Hindlimb muscle (tissue), 1 donor: Measurements from ENCODE around the gene CCDC74A. TPM values are rescaled to one million over a fixed set of nuclear protein-coding genes. Genes with fewer than 3 reads are reported as not detected.
"Not testable (repeated sequence)": the region's sequence is repeated elsewhere in the genome, so short reads cannot be mapped to it uniquely, and the experiment has no call there.

Source experiments
- DNase-seq: peaks from one replicate; pipeline ENCODE4 v3.0.0-alpha.2; 2013
- polyA plus RNA-seq: library from polyadenylated mRNA; unstranded; fragments of 120-200 nt; gene quantifications from one replicate; pipeline ENCODE4 v1.2.1, GENCODE V29; 2013; ENCODE audit not compliant: insufficient read length

Gene CCDC74A
- polyA plus RNA-seq, 1 donor = 2.0 TPM

DNA sequence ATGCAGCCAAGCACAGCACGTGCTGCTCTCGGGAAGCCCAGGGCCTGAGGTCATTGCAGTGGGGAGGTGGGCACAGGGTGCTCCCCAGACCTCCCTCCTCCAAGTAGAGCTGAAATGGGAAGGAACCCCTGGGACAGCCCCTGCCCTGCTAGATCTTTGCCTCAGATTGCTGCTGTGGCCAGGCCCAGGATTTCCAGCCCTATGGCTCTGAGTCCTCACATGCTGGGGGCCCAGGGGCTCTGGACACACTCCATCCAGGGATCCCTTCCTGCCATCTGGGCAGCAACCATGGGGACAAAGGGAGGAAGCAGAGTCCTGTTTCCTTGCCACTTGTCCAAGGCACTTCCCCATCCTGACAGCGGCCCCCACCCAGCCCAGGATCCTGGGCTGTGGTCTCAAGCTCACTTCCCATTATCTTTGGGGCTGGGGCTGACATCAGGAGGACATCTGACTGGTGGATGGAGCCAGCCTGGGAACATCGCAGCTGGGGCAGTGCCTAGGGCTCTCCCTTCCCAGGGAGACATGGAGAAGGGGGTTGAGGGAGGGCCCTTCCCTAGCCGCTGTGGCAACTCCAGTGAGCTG, 2.3 kb downstream of the CCDC74A start:
- DNase-seq = not testable (repeated sequence)

DNA sequence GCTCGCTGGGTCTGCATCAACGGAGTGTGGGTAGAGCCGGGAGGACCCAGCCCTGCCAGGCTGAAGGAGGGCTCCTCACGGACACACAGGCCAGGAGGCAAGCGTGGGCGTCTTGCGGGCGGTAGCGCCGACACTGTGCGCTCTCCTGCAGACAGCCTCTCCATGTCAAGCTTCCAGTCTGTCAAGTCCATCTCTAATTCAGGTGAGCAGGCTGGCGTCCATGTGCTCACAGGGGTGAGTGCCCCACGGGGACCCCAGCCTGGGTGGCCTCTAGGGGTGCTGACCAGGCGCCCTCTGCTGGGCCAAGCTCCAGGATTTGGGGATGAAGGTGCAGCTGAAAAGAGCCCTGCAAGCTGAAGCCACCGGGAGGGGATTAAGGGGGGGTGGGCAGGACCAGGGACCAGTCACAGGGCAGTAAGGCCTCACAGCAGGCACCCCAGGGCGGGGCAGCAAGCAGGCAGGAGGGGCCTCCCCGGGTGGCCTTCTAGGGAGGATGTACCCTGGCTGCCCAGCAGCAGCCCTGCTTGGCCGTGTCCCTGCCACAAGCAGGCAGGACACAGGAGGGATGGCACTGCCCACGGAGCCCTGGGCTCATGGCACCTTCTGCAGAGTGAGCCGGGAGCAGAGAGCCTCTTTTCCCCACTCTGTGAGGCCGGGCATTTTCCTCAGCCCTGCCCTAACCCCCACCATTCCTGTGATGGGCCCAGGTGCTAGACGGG, 3.1 kb downstream of the CCDC74A start:
- DNase-seq = not testable (repeated sequence)

DNA sequence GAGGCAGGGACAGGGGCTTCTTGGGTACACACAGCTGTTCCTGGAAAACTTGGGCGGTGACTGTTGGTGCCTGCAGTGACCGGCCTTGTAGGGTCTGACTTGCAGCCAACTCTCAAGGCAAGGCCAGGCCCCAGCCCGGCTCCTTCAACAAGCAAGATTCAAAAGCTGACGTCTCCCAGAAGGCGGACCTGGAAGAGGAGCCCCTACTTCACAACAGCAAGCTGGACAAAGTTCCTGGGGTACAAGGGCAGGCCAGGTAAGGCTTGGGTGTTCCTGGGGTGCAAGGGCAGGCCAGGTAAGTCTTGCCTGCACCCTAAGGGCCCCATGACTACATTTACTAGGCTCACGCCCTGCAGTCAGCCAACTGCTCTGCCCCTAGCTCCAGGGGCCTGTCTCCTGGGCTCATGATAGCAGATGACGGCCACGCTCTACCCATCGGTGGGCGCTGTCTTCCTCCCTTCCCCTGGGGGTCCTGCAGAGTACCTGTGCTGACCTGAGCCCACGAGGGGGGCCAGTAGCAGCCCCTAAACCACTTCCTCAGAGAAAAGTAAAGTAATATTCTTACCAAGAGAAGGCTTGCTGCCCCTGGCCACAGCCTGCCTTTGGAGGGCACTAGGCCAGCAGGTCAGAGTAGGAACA, 4.0 kb downstream of the CCDC74A start:
- DNase-seq = not testable (repeated sequence)

DNA sequence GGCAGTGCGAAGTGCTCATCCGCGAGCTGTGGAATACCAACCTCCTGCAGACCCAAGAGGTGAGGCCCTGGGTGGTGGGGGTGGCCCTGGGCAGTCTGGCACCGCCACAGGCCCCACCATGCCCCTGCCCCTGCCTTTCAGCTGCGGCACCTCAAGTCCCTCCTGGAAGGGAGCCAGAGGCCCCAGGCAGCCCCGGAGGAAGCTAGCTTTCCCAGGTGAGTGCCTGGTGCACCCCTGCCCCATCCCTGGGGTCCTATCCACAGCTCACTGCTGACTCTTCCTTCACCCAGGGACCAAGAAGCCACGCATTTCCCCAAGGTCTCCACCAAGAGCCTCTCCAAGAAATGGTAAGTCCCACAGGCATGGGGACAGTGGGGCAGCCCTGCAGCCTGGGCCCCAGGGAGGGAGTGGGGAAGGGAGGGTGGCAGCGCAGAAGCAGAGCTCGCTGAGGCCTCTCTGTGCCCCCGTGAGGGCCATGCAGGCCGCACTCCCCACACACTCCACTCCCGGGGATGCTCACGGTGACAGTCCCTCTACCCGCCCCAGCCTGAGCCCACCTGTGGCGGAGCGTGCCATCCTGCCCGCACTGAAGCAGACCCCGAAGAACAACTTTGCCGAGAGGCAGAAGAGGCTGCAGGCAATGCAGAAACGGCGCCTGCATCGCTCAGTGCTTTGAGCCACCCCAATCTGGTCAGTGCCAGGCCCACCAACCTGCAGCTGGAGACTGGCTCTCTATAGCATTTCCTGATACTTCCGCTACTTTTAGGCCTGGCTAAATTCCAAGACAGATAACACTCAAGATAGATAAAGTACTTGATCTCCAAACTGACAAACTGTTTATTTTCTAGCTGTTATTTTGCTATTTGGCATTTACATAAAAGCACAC, 5.3 kb downstream of the CCDC74A start:
- not testable (repeated sequence) for DNase-seq

DNA sequence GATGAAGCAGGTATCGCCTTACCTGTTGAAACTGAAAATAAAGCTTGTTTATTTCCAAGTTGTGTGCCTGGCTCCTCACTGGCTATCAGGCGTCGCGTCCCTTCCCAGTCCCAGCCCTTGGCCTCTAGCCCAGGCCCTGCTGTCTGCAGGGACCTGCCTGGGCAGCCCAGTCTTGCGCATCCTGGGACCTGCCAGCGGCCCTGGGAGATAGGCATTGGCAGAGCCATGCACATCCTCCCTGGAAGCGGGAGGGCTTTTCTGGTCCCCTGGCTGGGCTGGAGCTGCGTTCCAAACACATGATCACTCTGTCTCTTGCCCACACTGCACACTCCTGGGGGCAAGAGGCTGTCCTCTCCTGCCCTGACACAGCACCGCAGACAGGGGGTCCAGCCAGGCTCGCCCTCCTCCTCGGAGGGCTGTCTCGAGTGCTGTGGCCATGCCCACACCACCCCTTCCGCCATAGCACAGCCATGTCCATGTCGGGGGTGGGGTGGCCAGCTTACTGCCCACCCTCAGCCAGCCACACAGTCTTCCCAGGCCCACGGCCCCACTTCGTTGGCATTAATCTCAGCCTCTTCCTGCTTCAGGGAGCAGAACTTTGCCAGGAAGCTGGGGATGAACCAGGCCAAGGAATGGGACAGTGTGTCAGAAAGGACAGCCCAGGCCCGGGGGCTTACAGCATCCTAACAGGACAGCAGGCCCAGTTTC, 6.1 kb downstream of the CCDC74A start:
- not testable (repeated sequence) for DNase-seq

DNA sequence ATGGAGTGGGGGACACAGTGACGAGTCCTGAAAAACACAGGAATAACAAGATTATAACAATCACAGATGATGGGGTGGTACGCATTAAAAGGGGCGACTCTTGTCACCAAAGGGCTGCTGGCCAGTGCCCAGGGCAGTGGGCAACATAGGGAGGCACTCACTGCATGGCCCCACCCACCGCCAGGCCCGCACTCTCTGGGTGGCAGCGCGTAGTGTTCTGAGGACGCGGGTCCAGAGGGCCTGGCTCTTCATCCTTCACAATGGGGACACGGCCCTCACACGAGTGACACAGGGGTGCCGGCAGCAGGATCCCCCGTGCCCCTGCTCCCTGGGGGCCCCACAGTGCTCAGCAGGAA, 6.6 kb downstream of the CCDC74A start:
- not testable (repeated sequence) for DNase-seq

DNA sequence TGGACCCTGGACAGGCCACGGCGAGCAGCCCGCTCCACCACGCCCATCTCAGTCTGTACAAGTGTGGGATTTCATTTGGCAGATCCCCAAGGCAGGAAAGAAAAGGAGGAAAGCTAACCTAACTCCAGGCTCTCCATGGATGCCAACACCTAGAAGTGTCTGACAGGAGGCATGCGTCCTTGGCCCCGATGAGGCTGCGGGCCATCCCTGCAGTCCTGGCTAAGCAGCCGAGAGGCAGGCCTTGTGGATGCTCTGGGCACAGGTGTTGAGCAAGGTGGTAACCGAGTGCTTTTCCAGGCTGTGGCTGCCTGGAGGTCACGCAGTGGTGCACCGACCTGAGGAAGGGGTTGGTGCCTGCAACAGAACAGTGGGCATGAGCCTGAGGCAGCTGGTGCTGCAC, 7.3 kb downstream of the CCDC74A start:
- not testable (repeated sequence) for DNase-seq

DNA sequence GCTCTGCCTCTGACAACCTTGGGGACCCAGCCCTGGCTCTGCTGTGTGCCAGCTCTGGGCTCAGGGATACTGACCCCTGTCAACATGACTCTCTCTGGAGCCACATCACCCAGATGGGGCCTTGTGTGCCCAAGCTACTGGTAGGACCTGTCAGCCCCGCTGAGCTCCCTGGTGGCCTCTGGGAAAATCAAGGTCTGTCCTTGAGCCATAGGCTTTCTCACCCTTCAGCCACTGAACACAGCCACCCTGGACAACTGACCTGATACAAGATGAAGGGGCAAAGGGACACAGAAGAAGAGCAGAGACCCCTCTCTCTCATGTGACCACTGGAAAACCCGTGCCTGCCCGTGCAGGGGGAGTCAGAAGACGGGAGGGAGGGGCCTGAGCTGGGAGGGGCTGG, 7.8 kb downstream of the CCDC74A start:
- no peak for DNase-seq

DNA sequence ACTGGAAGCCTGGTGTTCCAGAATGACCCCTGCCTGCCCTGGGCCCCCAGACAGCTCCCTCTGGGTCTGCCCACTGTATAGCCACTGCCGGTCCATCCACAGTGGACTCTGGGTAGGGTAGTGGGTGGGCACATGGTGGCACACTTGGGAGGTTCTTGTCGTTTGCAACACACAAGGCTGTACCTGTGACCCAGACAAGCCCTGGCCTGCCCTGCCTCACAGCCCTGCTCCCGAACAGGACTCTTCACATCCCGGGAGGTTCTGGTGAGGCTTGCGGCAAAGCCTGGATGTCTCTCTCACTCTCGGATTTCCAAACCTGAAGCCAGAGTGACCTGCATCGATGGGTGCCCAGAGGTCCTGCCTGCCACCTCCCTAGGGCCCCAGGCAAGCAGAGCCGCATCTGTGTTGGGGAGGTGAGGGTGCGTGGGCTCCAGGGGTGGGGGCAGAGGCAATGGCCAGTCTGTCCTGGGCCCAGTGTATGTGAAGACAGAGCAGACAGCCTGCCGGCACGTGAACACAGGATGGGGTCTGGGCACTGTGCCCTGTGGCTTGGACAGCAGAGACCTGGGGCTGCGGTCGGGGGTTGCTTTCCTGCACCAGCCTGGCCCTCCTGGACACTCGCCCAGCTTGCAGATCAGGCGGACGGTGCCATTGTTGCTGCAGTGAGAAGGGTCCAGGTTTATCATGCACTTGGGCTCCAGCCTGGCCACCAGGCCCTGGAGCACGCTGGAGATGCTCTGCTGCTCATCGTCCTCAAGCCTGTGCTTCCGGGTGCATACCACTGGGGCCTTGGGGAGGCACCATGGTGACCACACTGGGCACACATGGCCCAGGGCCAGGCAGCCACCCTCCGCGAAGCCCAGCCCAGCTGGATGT, 8.5 kb downstream of the CCDC74A start:
- not testable (repeated sequence) for DNase-seq

DNA sequence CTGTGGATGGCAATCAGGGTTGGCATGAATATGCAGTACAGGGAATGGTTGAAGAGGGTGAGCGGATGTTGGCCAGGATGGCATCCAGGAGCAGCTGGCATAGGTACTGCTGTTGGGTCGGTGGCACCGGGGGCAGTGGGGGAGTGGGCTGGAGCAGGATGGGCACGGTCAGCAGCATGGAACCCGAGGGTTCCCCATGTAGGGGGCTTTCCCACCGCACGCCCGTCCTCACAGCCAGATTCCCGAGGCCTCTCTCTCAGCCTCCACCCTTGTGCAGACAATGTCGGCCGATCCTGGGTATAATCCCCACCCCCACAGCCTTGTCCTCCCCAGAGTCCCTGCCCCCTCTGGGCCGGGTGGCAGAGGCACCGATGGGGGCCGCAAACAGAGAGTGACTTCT, 9.2 kb downstream of the CCDC74A start:
- DNase-seq = not testable (repeated sequence)

DNA sequence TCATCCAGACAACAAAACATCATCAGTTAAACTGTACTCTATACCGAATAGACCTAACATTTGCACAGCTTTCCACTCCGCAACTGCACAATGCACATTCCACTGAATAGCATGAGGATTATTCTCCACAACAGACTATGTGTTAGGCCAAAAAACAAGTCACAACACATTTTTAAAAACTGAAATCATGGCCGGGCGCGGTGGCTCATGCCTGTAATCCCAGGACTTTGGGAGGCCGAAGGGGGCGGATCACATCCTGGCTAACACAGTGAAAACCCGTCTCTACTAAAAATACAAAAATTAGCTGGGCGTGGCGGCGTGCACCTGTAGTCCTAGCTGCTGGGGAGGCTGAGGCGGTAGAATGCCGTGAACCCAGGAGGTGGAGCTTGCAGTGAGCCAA, 11.2 kb downstream of the CCDC74A start:
- DNase-seq = not testable (repeated sequence)

DNA sequence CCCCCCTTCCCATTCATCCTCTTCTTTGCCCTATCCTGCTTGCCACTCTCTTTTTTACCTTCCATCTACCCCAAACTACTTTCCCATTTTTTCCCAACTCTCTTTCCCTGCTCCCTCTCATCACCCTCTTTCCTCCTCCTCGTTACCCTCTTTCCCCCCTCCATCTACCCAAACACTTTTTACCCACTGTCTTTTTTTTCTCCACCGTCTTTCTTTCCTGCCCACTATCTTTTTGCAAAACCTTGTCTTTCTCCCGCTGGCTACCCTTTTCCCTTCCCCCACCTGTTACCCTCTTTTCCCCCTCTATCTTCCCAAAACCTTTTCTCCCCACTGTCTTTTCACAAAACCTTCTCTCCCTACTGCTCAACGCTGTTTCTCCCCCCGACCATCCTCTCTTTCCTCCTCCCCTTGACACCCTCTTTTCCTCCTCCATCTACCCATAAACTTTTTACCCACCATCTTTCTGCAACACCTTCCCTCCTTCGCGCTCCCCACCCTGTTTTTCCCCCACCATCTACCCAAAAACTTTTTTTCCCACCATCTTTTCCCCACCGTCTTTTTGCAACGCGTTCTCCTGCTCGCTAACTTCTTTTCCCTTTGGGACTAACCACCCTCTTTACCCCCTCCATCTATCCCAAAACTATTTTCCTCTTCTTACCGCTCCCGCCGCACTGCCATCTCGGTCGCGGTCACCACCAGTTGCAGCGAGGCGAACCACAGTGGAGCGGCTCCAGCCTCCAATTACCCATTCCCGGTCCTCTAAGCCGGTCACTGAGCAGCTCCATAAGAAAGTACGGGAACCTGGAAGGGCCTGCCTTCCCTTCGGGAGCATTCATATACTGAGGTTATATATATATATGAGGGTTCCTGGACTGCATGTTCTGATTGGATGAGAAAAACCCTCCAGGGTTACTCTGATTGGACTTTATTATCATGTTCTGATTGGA, 15.0 kb downstream of the CCDC74A start:
- DNase-seq = no peak

DNA sequence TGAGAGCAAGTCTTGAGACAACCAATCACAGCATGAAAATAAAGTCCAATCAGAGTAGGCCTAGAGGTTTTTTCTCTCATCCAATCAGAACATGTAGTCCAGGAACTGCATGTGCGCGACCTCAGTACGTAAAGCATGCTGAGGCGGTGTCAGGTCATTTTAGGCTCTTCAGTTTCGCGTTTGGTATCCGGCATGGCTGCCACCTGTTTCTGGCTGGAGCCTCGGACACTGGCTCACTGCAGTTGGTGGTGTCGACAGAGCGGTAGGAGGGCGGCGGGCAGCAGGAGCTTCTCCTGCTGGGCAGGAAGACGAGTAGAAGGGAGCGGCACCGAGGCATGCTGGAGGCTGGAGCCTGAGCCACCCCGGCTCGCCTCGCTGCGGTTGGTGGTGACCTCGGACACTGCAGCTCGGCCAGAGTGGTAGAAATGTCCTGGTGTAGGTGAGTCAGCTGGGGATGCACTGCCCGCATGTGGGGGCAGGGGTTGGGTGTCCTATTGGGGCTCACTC, 15.8 kb downstream of the CCDC74A start:
- DNase-seq = no peak

DNA sequence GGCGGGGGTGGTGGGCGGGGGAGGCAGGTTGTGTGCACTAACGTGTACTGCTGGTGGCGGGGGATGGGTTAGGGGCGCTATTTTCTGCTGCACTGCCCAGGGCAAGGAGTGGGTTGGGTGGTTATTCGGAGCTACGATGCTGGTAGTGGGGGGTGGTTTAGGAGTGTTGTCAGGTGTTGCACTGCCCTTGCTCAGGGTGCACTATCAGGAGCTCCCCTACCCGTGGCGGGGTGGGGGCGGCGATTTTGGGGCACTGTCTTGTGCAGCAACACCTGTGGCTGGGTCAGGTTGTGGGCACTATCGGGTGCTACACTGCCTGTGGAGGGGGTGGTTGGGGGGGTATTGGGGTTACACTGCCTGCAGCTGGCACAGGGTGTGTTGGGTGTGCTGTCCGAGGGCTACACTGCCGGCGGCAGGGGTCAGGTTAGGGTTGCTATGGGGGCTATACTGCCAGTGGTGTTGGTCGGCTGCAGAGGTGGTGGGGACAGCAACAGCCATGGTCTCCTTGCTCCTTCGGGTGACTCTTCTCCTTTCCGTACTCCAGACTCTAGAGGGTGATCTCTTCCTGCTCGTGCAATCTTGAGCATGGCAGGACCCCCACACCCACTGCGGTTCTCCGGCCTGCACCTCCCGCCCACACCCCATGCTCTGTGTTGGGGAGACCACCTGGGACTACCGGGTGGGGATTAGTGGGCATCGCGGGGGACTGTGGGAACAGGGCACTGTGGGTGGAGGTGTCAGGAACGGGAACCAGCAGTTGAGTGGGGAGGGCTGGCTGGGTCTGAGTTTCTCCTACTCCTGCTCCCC, 16.5 kb downstream of the CCDC74A start:
- DNase-seq = not testable (repeated sequence)

DNA sequence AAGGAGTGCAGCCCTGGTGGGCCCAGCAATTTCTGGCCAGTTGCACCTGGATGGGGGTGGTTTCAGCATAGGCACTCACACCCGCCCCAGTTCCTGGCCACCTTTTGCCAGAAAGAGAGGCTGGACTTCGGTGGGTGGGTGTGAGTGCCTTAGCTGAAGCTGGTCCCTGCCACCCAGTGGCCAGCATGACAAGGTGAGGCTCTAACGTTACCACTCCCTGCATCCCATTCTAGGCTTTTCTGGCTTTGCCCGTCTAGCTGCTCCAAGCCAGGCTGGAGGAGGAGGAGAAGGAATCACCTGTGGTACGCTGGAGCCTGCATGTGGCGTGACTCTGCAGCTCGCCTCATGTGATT, 17.1 kb downstream of the CCDC74A start:
- DNase-seq = not testable (repeated sequence)

DNA sequence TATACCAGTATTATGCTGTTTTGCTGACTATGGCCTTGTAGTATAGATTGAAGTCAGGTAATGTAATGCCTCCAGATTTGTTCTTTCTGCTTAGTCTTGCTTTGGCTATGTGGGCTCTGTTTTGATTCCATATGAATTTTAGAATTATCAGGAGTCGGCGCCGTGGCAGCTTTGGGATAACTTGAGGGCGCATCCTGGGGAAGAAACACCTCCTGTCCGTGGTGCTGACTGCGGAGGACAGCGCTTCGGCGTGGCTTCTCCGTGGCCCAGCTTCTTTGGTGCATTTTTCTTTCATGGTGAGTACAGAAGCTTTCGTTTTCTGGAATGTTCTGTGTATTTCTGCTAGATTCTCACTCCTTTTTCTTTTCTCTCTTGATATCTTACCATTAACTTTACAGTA, 25.2 kb downstream of the CCDC74A start:
- DNase-seq = no peak

DNA sequence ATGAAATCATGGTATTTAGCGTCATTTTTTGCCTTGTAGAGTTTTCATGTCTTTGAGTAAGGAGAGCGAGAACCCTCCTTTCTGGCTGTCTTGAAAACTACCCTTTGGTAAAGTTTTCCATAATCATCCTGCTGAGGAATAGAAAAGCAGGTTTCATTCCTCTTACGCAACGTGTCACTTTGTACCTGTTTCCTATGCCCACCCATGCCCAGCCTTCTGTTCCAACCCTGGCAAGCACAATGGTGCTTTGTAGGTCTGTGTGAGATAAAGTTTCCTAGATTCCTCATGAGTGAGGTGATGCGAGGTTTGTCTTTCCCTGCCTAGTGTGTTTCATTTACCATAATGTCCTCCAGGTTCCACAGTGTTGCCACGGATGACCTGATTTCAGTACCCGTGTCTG, 29.3 kb downstream of the CCDC74A start:
- no peak for DNase-seq

DNA sequence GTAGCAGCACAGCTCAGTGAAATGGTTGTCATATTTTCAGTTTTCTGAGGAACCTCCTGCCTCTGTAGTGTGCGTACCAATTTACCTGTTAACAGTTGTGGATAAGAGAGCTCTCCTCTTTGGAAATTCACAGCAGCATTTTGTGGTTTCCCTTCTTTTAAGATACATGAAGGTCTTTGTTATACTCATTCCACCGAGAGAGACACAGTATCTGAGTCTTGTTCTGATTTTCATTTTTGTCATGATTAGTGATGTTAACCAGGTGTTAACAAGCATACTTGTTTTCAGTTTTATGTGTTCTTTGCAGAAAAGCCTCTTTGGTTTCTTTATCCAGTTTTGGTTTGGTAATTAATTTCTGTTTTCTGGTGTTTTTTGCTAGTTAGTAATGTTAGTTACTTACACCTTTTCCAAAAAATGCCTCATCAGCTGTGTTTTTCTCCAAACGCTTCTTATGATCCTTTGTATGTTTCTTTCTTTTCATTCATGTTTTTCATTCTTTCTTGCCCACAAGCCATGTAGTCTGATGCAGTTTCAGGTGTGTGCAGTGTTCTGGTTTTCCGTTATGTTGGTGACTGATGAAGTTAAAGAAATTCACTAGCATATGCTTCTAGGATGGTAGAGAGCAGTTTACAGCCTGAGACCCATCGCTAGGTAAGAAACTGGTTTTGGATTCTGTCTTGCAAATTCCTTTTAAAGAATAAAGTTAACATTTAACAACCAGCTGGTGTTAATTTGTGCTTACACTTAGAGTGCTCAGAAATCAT, 30.1 kb downstream of the CCDC74A start:
- DNase-seq = no peak
